WTC11 (cell line): ENCODE results near the gene MTOR.

ENCODE experiments used
- ATF6 ChIP-seq: sonication (generic); formaldehyde crosslinking; IDR thresholded peaks from 2 replicates; pipeline ENCODE4 v1.8.1; 2023; ENCODE audit warnings: mild to moderate bottlenecking, missing genetic modification reagents
- CTCF ChIP-seq: fragments of 200-600 bp; IDR thresholded peaks from 2 replicates; pipeline ENCODE4 v1.8.0; 2022; ENCODE audit warnings: antibody characterized with exemption
- E2F5 ChIP-seq: sonication (generic); formaldehyde crosslinking; IDR thresholded peaks from 2 replicates; pipeline ENCODE4 v1.8.1; 2022; ENCODE audit warnings: mild to moderate bottlenecking, moderate library complexity, missing genetic modification reagents
- ELF4 ChIP-seq: sonication (generic); formaldehyde crosslinking; IDR thresholded peaks from 2 replicates; pipeline ENCODE4 v1.8.1; 2022; ENCODE audit warnings: low read depth, mild to moderate bottlenecking, moderate library complexity, missing genetic modification reagents
- ESRRA ChIP-seq: sonication (generic); formaldehyde crosslinking; IDR thresholded peaks from 2 replicates; pipeline ENCODE4 v1.8.1; 2022; ENCODE audit warnings: mild to moderate bottlenecking, missing genetic modification reagents, borderline replicate concordance
- FOXJ3 ChIP-seq: sonication (generic); formaldehyde crosslinking; IDR thresholded peaks from 2 replicates; pipeline ENCODE4 v1.9.0; 2021; ENCODE audit warnings: missing genetic modification reagents, mild to moderate bottlenecking, borderline replicate concordance
- MAX ChIP-seq: sonication (generic); formaldehyde crosslinking; IDR thresholded peaks from 2 replicates; pipeline ENCODE4 v1.8.0; 2022; ENCODE audit warnings: mild to moderate bottlenecking, missing genetic modification reagents
- NR3C1 ChIP-seq: sonication (generic); formaldehyde crosslinking; conservative IDR thresholded peaks from 2 replicates; pipeline ENCODE4 v1.8.1; 2023; ENCODE audit warnings: low read depth, mild to moderate bottlenecking, missing genetic modification reagents
- SP1 ChIP-seq: sonication (generic); formaldehyde crosslinking; conservative IDR thresholded peaks from 2 replicates; pipeline ENCODE4 v1.8.1; 2022; ENCODE audit warnings: missing genetic modification reagents
- TEAD1 ChIP-seq: sonication (generic); formaldehyde crosslinking; IDR thresholded peaks from 2 replicates; pipeline ENCODE4 v1.8.0; 2022; ENCODE audit warnings: mild to moderate bottlenecking, missing genetic modification reagents
- ZNF138 ChIP-seq: sonication (generic); formaldehyde crosslinking; conservative IDR thresholded peaks from 2 replicates; pipeline ENCODE4 v1.8.1; 2022; ENCODE audit warnings: mild to moderate bottlenecking, moderate library complexity, missing genetic modification reagents
- TF ChIP-seq, protein P1 (sequence below): fragments of 250-450 bp; sonication (Bioruptor Pico); IDR thresholded peaks from 2 replicates; pipeline ENCODE4 v1.9.0; 2021; ENCODE audit warnings: mild to moderate bottlenecking
- TF ChIP-seq, protein P2 (sequence below): sonication (generic); formaldehyde crosslinking; conservative IDR thresholded peaks from 2 replicates; pipeline ENCODE4 v1.8.1; 2023; ENCODE audit warnings: mild to moderate bottlenecking, low read depth, missing genetic modification reagents, moderate library complexity
- TF ChIP-seq, protein P3 (sequence below): sonication (generic); formaldehyde crosslinking; IDR thresholded peaks from 2 replicates; pipeline ENCODE4 v1.8.1; 2023; ENCODE audit warnings: mild to moderate bottlenecking, missing genetic modification reagents, moderate library complexity

GRCh38 chr1:11179125-11179524, 83.2 kb downstream of the MTOR start:
- TF ChIP-seq SP1 (CRISPR knock-in tag) (no peak), CTCF (no peak), FOXJ3 (CRISPR knock-in tag) (no peak), MAX (CRISPR knock-in tag) (no peak), E2F5 (CRISPR knock-in tag) (no peak), NR3C1 (CRISPR knock-in tag) (no peak), ESRRA (CRISPR knock-in tag) (no peak), ATF6 (CRISPR knock-in tag) (no peak), ZNF138 (CRISPR knock-in tag) (no peak), ELF4 (CRISPR knock-in tag) (no peak), TEAD1 (no peak)
- TF ChIP-seq, protein P1, sequence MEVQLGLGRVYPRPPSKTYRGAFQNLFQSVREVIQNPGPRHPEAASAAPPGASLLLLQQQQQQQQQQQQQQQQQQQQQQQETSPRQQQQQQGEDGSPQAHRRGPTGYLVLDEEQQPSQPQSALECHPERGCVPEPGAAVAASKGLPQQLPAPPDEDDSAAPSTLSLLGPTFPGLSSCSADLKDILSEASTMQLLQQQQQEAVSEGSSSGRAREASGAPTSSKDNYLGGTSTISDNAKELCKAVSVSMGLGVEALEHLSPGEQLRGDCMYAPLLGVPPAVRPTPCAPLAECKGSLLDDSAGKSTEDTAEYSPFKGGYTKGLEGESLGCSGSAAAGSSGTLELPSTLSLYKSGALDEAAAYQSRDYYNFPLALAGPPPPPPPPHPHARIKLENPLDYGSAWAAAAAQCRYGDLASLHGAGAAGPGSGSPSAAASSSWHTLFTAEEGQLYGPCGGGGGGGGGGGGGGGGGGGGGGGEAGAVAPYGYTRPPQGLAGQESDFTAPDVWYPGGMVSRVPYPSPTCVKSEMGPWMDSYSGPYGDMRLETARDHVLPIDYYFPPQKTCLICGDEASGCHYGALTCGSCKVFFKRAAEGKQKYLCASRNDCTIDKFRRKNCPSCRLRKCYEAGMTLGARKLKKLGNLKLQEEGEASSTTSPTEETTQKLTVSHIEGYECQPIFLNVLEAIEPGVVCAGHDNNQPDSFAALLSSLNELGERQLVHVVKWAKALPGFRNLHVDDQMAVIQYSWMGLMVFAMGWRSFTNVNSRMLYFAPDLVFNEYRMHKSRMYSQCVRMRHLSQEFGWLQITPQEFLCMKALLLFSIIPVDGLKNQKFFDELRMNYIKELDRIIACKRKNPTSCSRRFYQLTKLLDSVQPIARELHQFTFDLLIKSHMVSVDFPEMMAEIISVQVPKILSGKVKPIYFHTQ (CRISPR knock-in tag): no peak
- TF ChIP-seq, protein P2, sequence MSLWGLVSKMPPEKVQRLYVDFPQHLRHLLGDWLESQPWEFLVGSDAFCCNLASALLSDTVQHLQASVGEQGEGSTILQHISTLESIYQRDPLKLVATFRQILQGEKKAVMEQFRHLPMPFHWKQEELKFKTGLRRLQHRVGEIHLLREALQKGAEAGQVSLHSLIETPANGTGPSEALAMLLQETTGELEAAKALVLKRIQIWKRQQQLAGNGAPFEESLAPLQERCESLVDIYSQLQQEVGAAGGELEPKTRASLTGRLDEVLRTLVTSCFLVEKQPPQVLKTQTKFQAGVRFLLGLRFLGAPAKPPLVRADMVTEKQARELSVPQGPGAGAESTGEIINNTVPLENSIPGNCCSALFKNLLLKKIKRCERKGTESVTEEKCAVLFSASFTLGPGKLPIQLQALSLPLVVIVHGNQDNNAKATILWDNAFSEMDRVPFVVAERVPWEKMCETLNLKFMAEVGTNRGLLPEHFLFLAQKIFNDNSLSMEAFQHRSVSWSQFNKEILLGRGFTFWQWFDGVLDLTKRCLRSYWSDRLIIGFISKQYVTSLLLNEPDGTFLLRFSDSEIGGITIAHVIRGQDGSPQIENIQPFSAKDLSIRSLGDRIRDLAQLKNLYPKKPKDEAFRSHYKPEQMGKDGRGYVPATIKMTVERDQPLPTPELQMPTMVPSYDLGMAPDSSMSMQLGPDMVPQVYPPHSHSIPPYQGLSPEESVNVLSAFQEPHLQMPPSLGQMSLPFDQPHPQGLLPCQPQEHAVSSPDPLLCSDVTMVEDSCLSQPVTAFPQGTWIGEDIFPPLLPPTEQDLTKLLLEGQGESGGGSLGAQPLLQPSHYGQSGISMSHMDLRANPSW (CRISPR knock-in tag): no peak
- TF ChIP-seq, protein P3, sequence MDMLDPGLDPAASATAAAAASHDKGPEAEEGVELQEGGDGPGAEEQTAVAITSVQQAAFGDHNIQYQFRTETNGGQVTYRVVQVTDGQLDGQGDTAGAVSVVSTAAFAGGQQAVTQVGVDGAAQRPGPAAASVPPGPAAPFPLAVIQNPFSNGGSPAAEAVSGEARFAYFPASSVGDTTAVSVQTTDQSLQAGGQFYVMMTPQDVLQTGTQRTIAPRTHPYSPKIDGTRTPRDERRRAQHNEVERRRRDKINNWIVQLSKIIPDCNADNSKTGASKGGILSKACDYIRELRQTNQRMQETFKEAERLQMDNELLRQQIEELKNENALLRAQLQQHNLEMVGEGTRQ (CRISPR knock-in tag): no peak
